GM18873 (cell line): ENCODE data around the gene GRB14.
"Not testable (repeated sequence)": the region's sequence is repeated elsewhere in the genome, so short reads cannot be mapped to it uniquely, and the experiment has no call there.

Experiments used
- ATAC-seq: cut with Tn5 transposase; IDR thresholded peaks from one replicate; pipeline ENCODE4 v1.9.1; 2021; ENCODE audit warnings: mild to moderate bottlenecking, moderate library complexity, moderate number of reproducible peaks; ENCODE audit not compliant: unreplicated experiment, low FRiP score

Gene GRB14

GRCh38 chr2:164620873-164621763 is at the start of gene GRB14:
Gene GRB14 (minus strand): TSS chr2:164621482. CDS start chr2:164621309, 173 bp downstream.
- ATAC-seq, result no peak

- no peak for ATAC-seq
These were observed 48.0 kb upstream of the GRB14 start for GRCh38 chr2:164669291-164669690.

GRCh38 chr2:164667566-164667965 is 46.3 kb upstream of the GRB14 start:
- ATAC-seq, result no peak

GRCh38 chr2:164664070-164664469 is 42.8 kb upstream of the GRB14 start:
- ATAC-seq, result no peak

GRCh38 chr2:164662868-164663631 is 41.8 kb upstream of the GRB14 start:
- no peak for ATAC-seq

GRCh38 chr2:164662066-164662465 is 40.8 kb upstream of the GRB14 start:
- no peak for ATAC-seq

- ATAC-seq, result no peak
These were observed 40.1 kb upstream of the GRB14 start for GRCh38 chr2:164661349-164661748.

- no peak for ATAC-seq
These were observed 35.8 kb upstream of the GRB14 start for GRCh38 chr2:164657129-164657528.

- no peak for ATAC-seq
These were observed 34.5 kb upstream of the GRB14 start for GRCh38 chr2:164655750-164656149.

- ATAC-seq, result no peak
These were observed 34.1 kb upstream of the GRB14 start for GRCh38 chr2:164655336-164655735.

- ATAC-seq, result no peak
These were observed 30.1 kb upstream of the GRB14 start for GRCh38 chr2:164651361-164651760.

GRCh38 chr2:164644036-164644700 is 22.9 kb upstream of the GRB14 start:
- no peak for ATAC-seq

GRCh38 chr2:164642946-164643555 is 21.8 kb upstream of the GRB14 start:
- ATAC-seq, result no peak

GRCh38 chr2:164642268-164642667 is 21.0 kb upstream of the GRB14 start:
- no peak for ATAC-seq

- ATAC-seq, result not testable (repeated sequence)
These were observed 7.0 kb upstream of the GRB14 start for GRCh38 chr2:164628319-164628718.

- ATAC-seq, result no peak
These were observed 4.2 kb upstream of the GRB14 start for GRCh38 chr2:164625378-164625971.

- ATAC-seq, result no peak
These were observed 3.0 kb upstream of the GRB14 start for GRCh38 chr2:164624316-164624715.

GRCh38 chr2:164622338-164623106 is 1.2 kb upstream of the GRB14 start:
- ATAC-seq, result no peak

- no peak for ATAC-seq
These were observed 453 bp upstream of the GRB14 start for GRCh38 chr2:164621764-164622105.

GRCh38 chr2:164620457-164620856 is 825 bp downstream of the GRB14 start:
- no peak for ATAC-seq
